ENCODE data around the gene TRIM8. TPM values are rescaled to one million over a fixed set of nuclear protein-coding genes. Genes with fewer than 3 reads are reported as not detected.

Gene TRIM8
- total and polyA plus RNA-seq, 2 of the 8 experiments (the other 6 are each of a cell fraction or from before 2014, with no cell fraction given) = 24.9 to 38.8 TPM

GRCh38 chr10:102675666-102676533 lies 31.6 kb downstream of the TRIM8 start:
- no peak overlapping the region for H3K18ac ChIP-seq (ENCODE audit: extremely low read depth, low read length)
- no peak overlapping the region for H2BK120ac ChIP-seq (replicated peaks; ENCODE audit: low read depth, low read length)
- POLR2A ChIA-PET (ENCODE audit: partially characterized antibody) = interaction anchor here (0.6 to 4.2 kb wide), 7 partner anchors 10 to 985 kb away, joined by 3 to 22 read pairs (median 6); partner anchors contain the start of genes ARL3 and SFXN2
- CTCF ChIA-PET (ENCODE audit: partially characterized antibody) = interaction anchor here (0.7 to 13.0 kb wide), 17 partner anchors 10 to 277 kb away, joined by 3 to 102 read pairs (median 6); partner anchors contain the start of genes ARL3 and TRIM8
- no peak overlapping the region for H3K23ac ChIP-seq (ENCODE audit: insufficient read length)
- H3K23me2 ChIP-seq (ENCODE audit: low read depth, low read length) = no peaks in the 10 kb centered on the region
- no peak overlapping the region for H3K27ac ChIP-seq (ENCODE audit: low read depth, low read length)
- H3K9ac ChIP-seq (replicated peaks in 1 of 4; ENCODE audit: extremely low read depth in 1 of 4, low read depth in 3 of 4, low read length in 3 of 4) = no peak overlapping the region
- 72% methylated on average over 16 of the region's 16 CpGs; no CpG with 5 or more reads in 1 of the 2 experiments for WGBS, 2 experiments (ENCODE audit: extremely low coverage in 1 of 2, insufficient coverage in 1 of 2, insufficient read length in 1 of 2, insufficient replicate concordance in 2 of 2, low coverage in 1 of 2, low lambda C conversion rate in 2 of 2, missing lambda C conversion rate in 1 of 2)
- no peak overlapping the region for H3K14ac ChIP-seq (ENCODE audit: insufficient read length)
- no peak overlapping the region for H3K4ac ChIP-seq (replicated peaks; ENCODE audit: insufficient read length, low read depth, low read length)
- no peak overlapping the region; the same call in 1 of the 2 replicates for H4K8ac ChIP-seq (ENCODE audit: extremely low read depth, insufficient read depth, low read length)
- no peak overlapping the region for H4K5ac ChIP-seq (ENCODE audit: insufficient read length, low read depth, low read length)
- H3K79me2 ChIP-seq (ENCODE audit: control insufficient read depth in 1 of 2, insufficient read depth in 2 of 2, low read length in 2 of 2) = no peaks in the 10 kb centered on the region
- H2BK12ac ChIP-seq (ENCODE audit: low read depth, low read length) = no peak overlapping the region; the same call in 1 of the 2 replicates
- H2BK15ac ChIP-seq (ENCODE audit: low read length) = no peak overlapping the region
- no peak for DNase-seq (ENCODE audit: low read depth in 1 of 2, low spot score in 2 of 2)
- H4K20me1 ChIP-seq (replicated peaks in 1 of 2; ENCODE audit: control insufficient read depth in 1 of 2, insufficient read depth in 2 of 2, low read length in 2 of 2) = no peaks in the 10 kb centered on the region
- no peak for TF ChIP-seq PHF8 (conservative IDR thresholded peaks at IDR 0.05; ENCODE audit: low read depth, low read length)
- TF ChIP-seq GTF2F1 (IDR thresholded peaks at IDR 0.05; ENCODE audit: borderline replicate concordance, low read depth, low read length) = no peak
- no peak for TF ChIP-seq SUZ12 (IDR thresholded peaks at IDR 0.05; ENCODE audit: low read length)
- TF ChIP-seq EP300 (IDR thresholded peaks at IDR 0.05; ENCODE audit: borderline replicate concordance in 1 of 2, low read depth in 2 of 2, low read length in 2 of 2) = no peak
- no peak for TF ChIP-seq SIRT6 (IDR thresholded peaks at IDR 0.05; ENCODE audit: low read length)
- no peaks in the 10 kb centered on the region for H3K27me3 ChIP-seq (replicated peaks in 1 of 4; ENCODE audit: control insufficient read depth in 3 of 4, extremely low read depth in 1 of 4, insufficient read depth in 3 of 4, low read length in 3 of 4)
- FAIRE-seq = no peak
- H3K4me2 ChIP-seq (ENCODE audit: insufficient read depth in 1 of 2, low read depth in 2 of 2, low read length in 2 of 2) = peak overlapping the region in 1 of 2 experiments; percentile 59; a peak in 2 of 4 replicates
- H3K9me3 ChIP-seq (ENCODE audit: insufficient read depth in 2 of 2, low read depth in 1 of 2, low read length in 1 of 2) = no peaks in the 10 kb centered on the region
- no peak overlapping the region for H2BK20ac ChIP-seq (ENCODE audit: low read length)
- H2BK5ac ChIP-seq (ENCODE audit: low read depth, low read length) = no peak overlapping the region
- H4K91ac ChIP-seq (replicated peaks; ENCODE audit: insufficient read length, low read length) = no peak overlapping the region
- H2AFZ ChIP-seq (ENCODE audit: low read length) = no peak overlapping the region
- peaks cover 27 to 50% (median 29%) of the 10 kb centered on the region in 4 experiments for H3K4me1 ChIP-seq (replicated peaks in 1 of 4; ENCODE audit: control insufficient read depth in 3 of 4, insufficient read depth in 4 of 4, low read length in 3 of 4)
- no peak overlapping the region for H3K4me3 ChIP-seq (ENCODE audit: extremely low read depth in 1 of 4, insufficient read depth in 2 of 4, low read depth in 3 of 4, low read length in 4 of 4)
- no peak overlapping the region for H2AK5ac ChIP-seq (ENCODE audit: low read depth, low read length)
- H3K36me3 ChIP-seq (ENCODE audit: control insufficient read depth in 2 of 4, insufficient read depth in 4 of 4, low read length in 3 of 4) = no peaks in the 10 kb centered on the region
- no peaks in the 10 kb centered on the region for H3K79me1 ChIP-seq (ENCODE audit: low read depth, low read length)
- H3K56ac ChIP-seq (replicated peaks; ENCODE audit: insufficient read length, low read depth, low read length) = no peak overlapping the region
